GM23338 (cell line): ENCODE measurements around the gene MMP25. TPM values are rescaled to one million over a fixed set of nuclear protein-coding genes. Genes with fewer than 3 reads are reported as not detected.
A peak's percentile ranks its signal among the peaks of the same experiment; 100 is the strongest.

ENCODE experiments used
- ATAC-seq: fragments of 200-7000 bp; cut with Tn5 transposase; 3 replicates; pipeline ENCODE4 v1.9.1; 2020
- DNase-seq: peaks from one replicate; pipeline ENCODE4 v3.0.0-alpha.2; 2015; ENCODE audit warnings: low spot score
- H2AFZ ChIP-seq: fragments of 200-600 bp; sonication (generic); 2 replicates; pipeline ENCODE4 v1.8.0; 2016; ENCODE audit warnings: antibody characterized with exemption, mild to moderate bottlenecking, moderate library complexity
- H3F3A ChIP-seq: fragments of 200-600 bp; sonication (generic); replicated peaks from 2 replicates; pipeline ENCODE4 v1.8.0; 2017; ENCODE audit warnings: antibody characterized with exemption, mixed run types, low read depth
- H3K27ac ChIP-seq: fragments of 200-600 bp; sonication (generic); 2 replicates; pipeline ENCODE4 v1.6.1; 2016; ENCODE audit warnings: low read depth
- H3K27me3 ChIP-seq: fragments of 200-600 bp; sonication (generic); 2 replicates; pipeline ENCODE4 v1.8.0; 2016; ENCODE audit warnings: mild to moderate bottlenecking, mixed run types, moderate library complexity; ENCODE audit not compliant: insufficient read depth
- H3K36me3 ChIP-seq: fragments of 200-600 bp; sonication (generic); 2 replicates; pipeline ENCODE4 v1.8.0; 2016; ENCODE audit warnings: mild to moderate bottlenecking; ENCODE audit not compliant: insufficient read depth
- H3K4me1 ChIP-seq: fragments of 200-600 bp; sonication (generic); 2 replicates; pipeline ENCODE4 v1.8.0; 2016; ENCODE audit warnings: mild to moderate bottlenecking, moderate library complexity; ENCODE audit not compliant: insufficient read depth
- H3K4me2 ChIP-seq: fragments of 200-600 bp; sonication (generic); 2 replicates; pipeline ENCODE4 v1.7.1; 2017; ENCODE audit warnings: mixed run types
- H3K4me3 ChIP-seq: fragments of 200-600 bp; sonication (generic); 2 replicates; pipeline ENCODE4 v1.6.1; 2016; ENCODE audit warnings: mixed run types
- H3K79me2 ChIP-seq: fragments of 200-600 bp; sonication (generic); replicated peaks from 2 replicates; pipeline ENCODE4 v1.8.0; 2017; ENCODE audit warnings: mild to moderate bottlenecking; ENCODE audit not compliant: insufficient read depth
- H3K9me2 ChIP-seq: fragments of 200-600 bp; sonication (generic); 2 replicates; pipeline ENCODE4 v1.8.0; 2017; ENCODE audit not compliant: insufficient read depth
- H4K20me1 ChIP-seq: fragments of 200-600 bp; sonication (generic); replicated peaks from 2 replicates; pipeline ENCODE4 v1.8.0; 2017; ENCODE audit warnings: mild to moderate bottlenecking; ENCODE audit not compliant: insufficient read depth
- H3K27ac Mint-ChIP-seq: 2 replicates; pipeline ENCODE4 v1.8.0; 2020; ENCODE audit warnings: inconsistent platforms, mild to moderate bottlenecking, moderate library complexity, mixed read lengths
- H3K27me3 Mint-ChIP-seq: 3 replicates; pipeline ENCODE4 v1.8.0; 2022; ENCODE audit warnings: low read depth, mild to moderate bottlenecking, moderate library complexity, mixed read lengths, inconsistent platforms; ENCODE audit not compliant: insufficient read depth, poor library complexity
- H3K36me3 Mint-ChIP-seq: 3 replicates; pipeline ENCODE4 v1.8.0; 2021; ENCODE audit warnings: low read depth, mild to moderate bottlenecking, inconsistent platforms, moderate library complexity, mixed read lengths
- H3K4me1 Mint-ChIP-seq: 3 replicates; pipeline ENCODE4 v1.8.0; 2020; ENCODE audit warnings: mild to moderate bottlenecking, inconsistent platforms, mixed read lengths
- H3K4me3 Mint-ChIP-seq: 3 replicates; pipeline ENCODE4 v1.8.0; 2021; ENCODE audit warnings: moderate library complexity, mild to moderate bottlenecking, inconsistent platforms, mixed read lengths
- H3K9me3 Mint-ChIP-seq: 3 replicates; pipeline ENCODE4 v1.8.0; 2020; ENCODE audit warnings: moderate library complexity, mild to moderate bottlenecking, inconsistent platforms, mixed read lengths
- CTCF ChIP-seq, 2 experiments: fragments of 200-600 bp in 1 of 2; sonication (generic) in 1 of 2; conservative IDR thresholded peaks; 2 replicates each; pipeline versions ENCODE4 v1.5.1 to v1.6.1; 2016 to 2017; ENCODE audit warnings: antibody characterized with exemption in 2 of 2, low read depth in 2 of 2, mild to moderate bottlenecking in 2 of 2, moderate library complexity in 1 of 2
- EZH2 ChIP-seq: fragments of 200-600 bp; sonication (generic); IDR thresholded peaks from one replicate; pipeline ENCODE4 v1.8.0; 2017; ENCODE audit warnings: antibody characterized with exemption, mild to moderate bottlenecking, low read depth; ENCODE audit not compliant: unreplicated experiment
- NANOG ChIP-seq: IDR thresholded peaks from 2 replicates; pipeline ENCODE4 v1.6.1; 2016; ENCODE audit warnings: antibody characterized with exemption, borderline replicate concordance
- ZNF114 ChIP-seq: fragments of 250-450 bp; sonication (Bioruptor Pico); IDR thresholded peaks from 2 replicates; pipeline ENCODE4 v1.5.0; 2020; ENCODE audit warnings: mild to moderate bottlenecking, moderate library complexity
- ZNF331 ChIP-seq: fragments of 250-450 bp; sonication (Bioruptor Pico); IDR thresholded peaks from 2 replicates; pipeline ENCODE4 v1.5.0; 2020; ENCODE audit warnings: low read depth, mild to moderate bottlenecking, moderate library complexity
- ZNF462 ChIP-seq: fragments of 250-450 bp; sonication (Bioruptor Pico); IDR thresholded peaks from 2 replicates; pipeline ENCODE4 v1.5.0; 2020; ENCODE audit warnings: mild to moderate bottlenecking, moderate library complexity
- polyA plus RNA-seq: library from polyadenylated mRNA; unstranded; fragments of >200 nt; fragmentation: Nextera tagmentation; extraction: Ambion mirVana; gene quantifications from 2 replicates; pipeline ENCODE4 v1.2.1, GENCODE V29; 2016
- total RNA-seq: library from RNA; depleted of rRNA; stranded (reverse); fragments of >200 nt; shearing (Covaris generic); gene quantifications from 2 replicates; pipeline ENCODE4 v1.2.3, GENCODE V29; 2014

Gene MMP25
- total and polyA plus RNA-seq, 2 experiments from 2014 or later = 7.7 to 15.9 TPM

GRCh38 chr16:3012828-3013420 lies 33.4 kb upstream of the MMP25 start, which contains the start of gene CLDN9 (continued):
- TF ChIP-seq ZNF462 = no peak
- TF ChIP-seq NANOG = no peak
- TF ChIP-seq ZNF331 = no peak
- TF ChIP-seq ZNF114 (CRISPR knock-in tag) = no peak
- TF ChIP-seq EZH2 = no peak

GRCh38 chr16:3013491-3013951 lies 32.8 kb upstream of the MMP25 start:
- peaks cover 74% of the 10 kb centered on the region for H3K4me1 ChIP-seq
- peaks cover 11% of the 10 kb centered on the region for H3K27me3 ChIP-seq
- Mint-ChIP-seq H3K27me3 (peaks cover 54% of the 10 kb centered on the region), H3K27ac (no peak overlapping the region), H3K4me1 (peaks cover 61% of the 10 kb centered on the region), H3K9me3 (peaks cover 7% of the 10 kb centered on the region; the same call in 2 of the 3 replicates), H3K36me3 (peaks cover 34% of the 10 kb centered on the region), H3K4me3 (peak overlapping the region; percentile 75)
- peaks cover 25% of the 10 kb centered on the region for H4K20me1 ChIP-seq
- peaks cover 24% of the 10 kb centered on the region for H3K79me2 ChIP-seq
- H3K36me3 ChIP-seq = no peaks in the 10 kb centered on the region
- no peak overlapping the region for H3K27ac ChIP-seq
- no peaks in the 10 kb centered on the region for H3K9me2 ChIP-seq
- H3K4me2 ChIP-seq = peak overlapping the region; percentile 88
- no peak overlapping the region for H2AFZ ChIP-seq
- DNase-seq = peak; percentile 65
- peak; percentile 10 for ATAC-seq
- H3F3A ChIP-seq = peaks cover 55% of the 10 kb centered on the region
- H3K4me3 ChIP-seq = peak overlapping the region; percentile 68; the same call in 1 of the 2 replicates
- no peak for TF ChIP-seq NANOG
- TF ChIP-seq CTCF (conservative IDR thresholded peaks at IDR 0.05; ENCODE audit: low read depth in 2 of 2) = peak; percentile 35 to 46
